ENCODE results near the gene SEMA7A.
A peak's percentile ranks its signal among the peaks of the same experiment; 100 is the strongest.
"Not testable (repeated sequence)": the region's sequence is repeated elsewhere in the genome, so short reads cannot be mapped to it uniquely, and the experiment has no call there.

Gene SEMA7A, protein sequence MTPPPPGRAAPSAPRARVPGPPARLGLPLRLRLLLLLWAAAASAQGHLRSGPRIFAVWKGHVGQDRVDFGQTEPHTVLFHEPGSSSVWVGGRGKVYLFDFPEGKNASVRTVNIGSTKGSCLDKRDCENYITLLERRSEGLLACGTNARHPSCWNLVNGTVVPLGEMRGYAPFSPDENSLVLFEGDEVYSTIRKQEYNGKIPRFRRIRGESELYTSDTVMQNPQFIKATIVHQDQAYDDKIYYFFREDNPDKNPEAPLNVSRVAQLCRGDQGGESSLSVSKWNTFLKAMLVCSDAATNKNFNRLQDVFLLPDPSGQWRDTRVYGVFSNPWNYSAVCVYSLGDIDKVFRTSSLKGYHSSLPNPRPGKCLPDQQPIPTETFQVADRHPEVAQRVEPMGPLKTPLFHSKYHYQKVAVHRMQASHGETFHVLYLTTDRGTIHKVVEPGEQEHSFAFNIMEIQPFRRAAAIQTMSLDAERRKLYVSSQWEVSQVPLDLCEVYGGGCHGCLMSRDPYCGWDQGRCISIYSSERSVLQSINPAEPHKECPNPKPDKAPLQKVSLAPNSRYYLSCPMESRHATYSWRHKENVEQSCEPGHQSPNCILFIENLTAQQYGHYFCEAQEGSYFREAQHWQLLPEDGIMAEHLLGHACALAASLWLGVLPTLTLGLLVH

DNA sequence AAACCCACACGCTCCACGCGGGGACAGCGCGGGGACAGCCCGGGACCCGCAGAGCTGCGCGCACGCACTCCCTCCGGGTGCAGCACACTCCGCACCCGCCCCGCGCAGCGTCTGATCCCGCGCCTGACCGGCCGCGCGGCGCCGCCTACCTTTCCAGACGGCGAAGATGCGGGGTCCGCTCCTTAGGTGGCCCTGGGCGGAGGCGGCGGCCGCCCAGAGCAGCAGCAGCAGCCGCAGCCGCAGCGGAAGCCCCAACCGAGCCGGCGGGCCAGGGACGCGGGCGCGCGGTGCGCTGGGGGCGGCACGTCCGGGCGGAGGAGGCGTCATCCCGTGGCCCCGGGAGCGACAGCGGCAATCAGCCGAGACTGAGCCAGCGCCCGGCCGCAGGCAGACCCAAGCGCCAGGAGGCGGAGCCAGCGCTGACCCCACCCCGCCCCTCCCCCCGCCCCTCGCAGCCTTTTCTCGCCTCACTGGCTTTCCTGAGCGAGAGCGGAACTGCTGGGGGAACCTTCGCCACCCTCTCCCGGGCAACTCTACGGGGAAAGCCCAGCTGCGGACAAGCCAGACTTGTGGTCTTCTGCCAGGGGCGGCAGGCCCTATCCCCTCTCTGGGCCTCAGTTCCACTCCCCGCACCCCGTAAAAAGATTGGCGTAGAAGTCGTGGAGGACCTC lies at the start of gene SEMA7A:
Gene SEMA7A (minus strand): TSS at position 367 of the 671 bp plus-strand sequence. CDS start 40 bp downstream, at position 327.
- FAIRE-seq = peak; percentile 70
- peak; percentile 95 for DNase-seq (ENCODE audit: insufficient read length, low spot score)

- FAIRE-seq (no peak), DNase-seq (ENCODE audit: insufficient read length, low spot score) (no peak)
Observed at GRCh38 chr15:74482661-74483060, 48.9 kb upstream of the SEMA7A start.

DNA sequence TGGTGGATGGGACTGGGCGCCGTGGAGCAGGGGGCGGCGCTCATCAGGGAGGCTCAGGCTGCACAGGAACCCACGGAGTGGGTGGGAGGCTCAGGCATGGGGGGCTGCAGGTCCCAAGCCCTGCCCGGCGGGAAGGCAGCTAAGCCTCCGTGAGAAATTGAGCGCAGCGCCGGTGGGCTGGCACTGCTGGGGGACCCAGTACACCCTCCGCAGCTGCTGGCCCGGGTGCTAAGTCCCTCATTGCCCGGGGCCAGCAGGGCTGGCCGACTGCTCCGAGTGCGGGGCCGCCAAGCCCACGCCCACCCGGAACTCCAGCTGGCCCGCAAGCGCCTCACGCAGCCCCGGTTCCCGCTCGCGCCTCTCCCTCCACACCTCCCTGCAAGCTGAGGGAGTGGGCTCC lies 46.6 kb upstream of the SEMA7A start:
- FAIRE-seq; DNase-seq (ENCODE audit: insufficient read length, low spot score): not testable (repeated sequence)

GRCh38 chr15:74471621-74472020 lies 37.9 kb upstream of the SEMA7A start:
- FAIRE-seq; DNase-seq (ENCODE audit: insufficient read length, low spot score): not testable (repeated sequence)

- FAIRE-seq = no peak
- no peak for DNase-seq (ENCODE audit: insufficient read length, low spot score)
Observed at GRCh38 chr15:74470631-74471395, 37.1 kb upstream of the SEMA7A start.

GRCh38 chr15:74468341-74469032 lies 34.7 kb upstream of the SEMA7A start:
- no peak for DNase-seq (ENCODE audit: insufficient read length, low spot score)

DNA sequence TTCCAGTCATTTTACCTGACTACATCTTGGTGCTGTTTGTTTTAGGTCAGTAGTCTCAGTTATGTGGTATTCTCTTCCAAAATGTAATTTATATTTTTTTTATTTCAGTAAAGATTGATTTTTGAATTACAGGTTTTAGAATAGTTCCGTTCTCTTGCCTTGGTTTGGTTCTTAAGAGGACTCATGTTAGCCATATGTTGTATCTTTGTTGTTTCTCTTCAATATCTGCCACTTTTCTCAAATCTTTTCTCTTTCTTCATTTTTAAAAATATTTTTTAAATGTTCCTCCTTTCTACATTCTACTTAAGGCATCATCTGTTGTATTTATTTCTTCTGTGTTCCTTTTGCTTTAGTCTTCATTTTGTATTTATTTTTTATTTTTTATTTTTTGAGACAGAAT lies 32.8 kb upstream of the SEMA7A start:
- DNase-seq (ENCODE audit: insufficient read length, low spot score) (no peak), FAIRE-seq (no peak)

More at GRCh38 chr15:74468341-74469032, 34.7 kb upstream of the SEMA7A start:
- no peak for FAIRE-seq

- FAIRE-seq = no peak
- no peak for DNase-seq (ENCODE audit: insufficient read length, low spot score)
Observed at GRCh38 chr15:74464897-74465296, 31.1 kb upstream of the SEMA7A start.

GRCh38 chr15:74464216-74464615 lies 30.5 kb upstream of the SEMA7A start:
- no peak for DNase-seq (ENCODE audit: insufficient read length, low spot score)
- no peak for FAIRE-seq

DNA sequence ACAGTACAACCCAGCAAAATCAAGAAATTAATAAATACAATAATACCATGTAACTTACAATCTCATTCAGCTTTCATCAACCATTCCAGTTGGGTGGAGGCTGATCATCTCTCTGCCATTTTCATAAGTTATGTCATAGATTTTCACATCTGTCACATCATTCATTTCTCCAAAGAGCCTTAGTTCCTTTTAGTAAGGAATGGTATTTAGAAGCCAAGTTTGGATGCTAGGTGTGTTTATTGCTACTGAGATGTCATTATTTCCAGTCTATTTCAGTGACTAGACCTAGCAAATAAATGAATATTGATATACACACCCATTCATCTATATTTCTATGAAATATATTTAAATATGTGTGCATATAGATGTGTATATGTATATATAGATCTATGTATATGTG lies 29.9 kb upstream of the SEMA7A start:
- DNase-seq (ENCODE audit: insufficient read length, low spot score) = no peak
- no peak for FAIRE-seq

GRCh38 chr15:74461847-74462511 lies 28.2 kb upstream of the SEMA7A start:
- DNase-seq (ENCODE audit: insufficient read length, low spot score) (no peak), FAIRE-seq (no peak)

DNA sequence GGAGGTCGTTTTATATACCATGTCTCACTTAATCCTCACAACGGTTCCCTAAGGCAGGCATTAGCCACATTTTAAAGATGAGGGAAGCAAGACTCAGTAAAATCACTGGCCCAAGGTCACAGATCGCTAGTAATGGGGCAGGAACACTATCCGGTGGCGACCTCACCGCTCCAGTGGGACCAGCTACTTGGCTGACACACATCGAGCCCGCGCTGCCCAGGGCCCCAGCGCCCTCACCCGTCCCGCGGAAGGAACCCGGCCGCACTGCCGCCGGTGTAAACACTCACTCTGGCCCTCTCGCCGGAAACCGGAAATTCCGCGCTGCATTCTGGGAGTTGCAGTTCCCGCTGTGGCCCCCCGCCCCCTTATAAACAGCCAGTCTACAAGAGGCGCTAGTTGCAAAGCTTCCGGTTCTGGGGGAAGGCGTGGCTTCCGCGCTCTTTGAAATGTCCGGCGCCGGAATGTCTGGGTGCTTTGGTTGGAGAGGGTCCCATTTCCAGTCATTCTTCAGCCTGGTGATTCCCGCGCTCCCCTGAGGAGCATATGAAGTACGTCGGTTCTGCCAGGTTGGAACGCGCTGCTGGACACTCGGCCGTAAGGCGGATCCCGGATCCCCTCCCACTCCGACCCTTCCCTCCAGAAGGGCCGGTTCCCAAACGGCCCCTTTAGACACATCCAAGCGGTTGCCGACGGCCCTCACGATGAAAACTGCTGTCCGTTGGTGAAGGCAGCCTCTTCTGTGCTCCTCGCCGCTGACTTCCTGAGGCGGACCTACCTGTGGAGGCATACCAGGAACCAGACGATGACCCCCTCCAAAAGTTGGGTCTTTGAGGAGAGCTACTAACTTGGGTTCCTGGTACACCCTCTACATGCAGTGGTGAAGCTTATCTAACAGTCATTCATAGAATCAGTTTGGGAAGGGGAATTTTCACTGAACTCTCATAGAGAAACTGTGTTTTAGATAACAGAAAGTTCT lies 27.4 kb upstream of the SEMA7A start, which contains the start of gene UBL7:
Gene UBL7 (minus strand): TSS at position 290 of the 976 bp plus-strand sequence. CDS start 2,293 bp downstream, outside the sequence.
- FAIRE-seq = peak; percentile 97
- DNase-seq (ENCODE audit: insufficient read length, low spot score) = peak; percentile 83

GRCh38 chr15:74460298-74460697 lies 26.5 kb upstream of the SEMA7A start:
- FAIRE-seq (peak; percentile 63), DNase-seq (ENCODE audit: insufficient read length, low spot score) (no peak)

DNA sequence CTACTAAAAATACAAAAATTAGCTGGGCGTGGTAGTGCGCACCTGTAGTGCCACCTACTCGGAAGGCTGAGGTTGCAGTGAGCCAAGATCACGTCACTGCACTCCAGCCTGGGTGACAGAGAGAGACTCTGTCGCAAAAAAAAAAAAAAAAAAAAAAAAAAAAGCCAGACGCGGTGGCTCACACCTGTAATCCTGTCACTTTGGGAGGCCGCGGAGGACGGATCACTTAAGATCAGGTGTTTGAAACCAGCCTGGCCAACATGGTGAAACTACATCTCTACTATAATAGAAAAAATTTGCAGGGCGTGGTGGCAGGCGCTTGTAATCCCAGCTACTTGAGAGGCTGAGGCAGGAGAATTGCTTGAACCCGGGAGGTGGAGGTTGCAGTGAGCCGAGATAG lies 26.0 kb upstream of the SEMA7A start:
- DNase-seq (ENCODE audit: insufficient read length, low spot score); FAIRE-seq: not testable (repeated sequence)

GRCh38 chr15:74458473-74458872 lies 24.7 kb upstream of the SEMA7A start:
- FAIRE-seq (no peak), DNase-seq (ENCODE audit: insufficient read length, low spot score) (no peak)

DNA sequence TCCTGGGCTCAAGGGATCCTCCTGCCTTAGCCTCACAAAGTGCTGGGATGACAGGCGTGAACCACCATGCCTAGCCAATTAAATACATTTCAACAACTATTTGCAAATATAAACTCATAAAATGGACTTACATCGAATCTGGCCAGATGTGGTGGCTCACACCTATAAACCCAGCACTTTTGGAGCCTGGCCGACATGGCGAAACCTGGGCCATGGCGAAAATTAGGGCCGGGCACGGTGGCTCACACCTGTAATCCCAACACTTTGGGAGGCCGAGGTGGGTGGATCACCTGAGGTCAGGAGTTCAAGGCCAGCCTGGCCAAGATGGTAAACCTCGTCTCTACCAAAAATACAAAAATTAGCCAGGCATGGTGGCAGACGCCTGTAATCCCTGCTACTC lies 23.3 kb upstream of the SEMA7A start:
- not testable (repeated sequence) for DNase-seq (ENCODE audit: insufficient read length, low spot score); FAIRE-seq

- FAIRE-seq = peak; percentile 79
- no peak for DNase-seq (ENCODE audit: insufficient read length, low spot score)
Observed at GRCh38 chr15:74454764-74455500, 21.2 kb upstream of the SEMA7A start.
